ENCODE results near the gene EFL1.

The EFL1 gene

GRCh38 chr15:82150645-82151044 lies 111.9 kb downstream of the EFL1 start:
- no peaks in the 10 kb centered on the region for H3K4me1 ChIP-seq (ENCODE audit: control insufficient read depth in 1 of 2, insufficient read depth in 1 of 2, low read depth in 1 of 2, low read length in 1 of 2)
- H3K27me3 ChIP-seq: no peaks in the 10 kb centered on the region
- H3K9me3 ChIP-seq: no peaks in the 10 kb centered on the region
- H3K4me3 ChIP-seq (ENCODE audit: low read depth in 1 of 2, low read length in 1 of 2): no peak overlapping the region
- peaks cover 4% of the 10 kb centered on the region for H3K36me3 ChIP-seq
- no peak overlapping the region for H3K27ac ChIP-seq
- no peak for TF ChIP-seq CTCF (IDR thresholded peaks at IDR 0.05)

DNA sequence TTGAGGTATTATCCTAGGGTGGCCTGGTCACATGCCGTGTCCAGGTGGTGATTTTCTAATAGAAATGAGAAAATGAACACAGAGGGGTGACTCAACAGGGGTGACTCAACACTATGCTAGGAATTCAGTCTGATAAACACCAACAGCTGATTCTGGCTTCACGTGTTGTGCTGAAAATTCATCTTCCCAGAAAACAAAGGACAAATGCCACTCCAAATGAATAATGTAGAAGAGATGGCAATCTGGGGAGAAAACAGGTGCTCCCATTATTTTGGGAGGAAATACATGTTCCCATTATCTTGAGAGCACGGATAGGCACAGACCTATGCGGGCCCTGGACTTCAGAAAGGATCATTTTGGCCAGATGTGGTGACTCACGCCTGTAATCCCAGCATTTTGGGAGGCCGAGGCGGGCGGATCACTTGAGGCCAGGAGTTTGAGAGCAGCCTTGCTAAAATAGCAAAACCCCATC lies 115.5 kb downstream of the EFL1 start:
- Histone ChIP-seq H3K9me3 (no peaks in the 10 kb centered on the region), H3K4me3 (ENCODE audit: low read depth in 1 of 2, low read length in 1 of 2) (no peak overlapping the region), H3K27ac (no peak overlapping the region), H3K27me3 (no peaks in the 10 kb centered on the region), H3K4me1 (ENCODE audit: control insufficient read depth in 1 of 2, insufficient read depth in 1 of 2, low read depth in 1 of 2, low read length in 1 of 2) (no peaks in the 10 kb centered on the region), H3K36me3 (peaks cover 4% of the 10 kb centered on the region)
- TF ChIP-seq CTCF (IDR thresholded peaks at IDR 0.05): no peak

DNA sequence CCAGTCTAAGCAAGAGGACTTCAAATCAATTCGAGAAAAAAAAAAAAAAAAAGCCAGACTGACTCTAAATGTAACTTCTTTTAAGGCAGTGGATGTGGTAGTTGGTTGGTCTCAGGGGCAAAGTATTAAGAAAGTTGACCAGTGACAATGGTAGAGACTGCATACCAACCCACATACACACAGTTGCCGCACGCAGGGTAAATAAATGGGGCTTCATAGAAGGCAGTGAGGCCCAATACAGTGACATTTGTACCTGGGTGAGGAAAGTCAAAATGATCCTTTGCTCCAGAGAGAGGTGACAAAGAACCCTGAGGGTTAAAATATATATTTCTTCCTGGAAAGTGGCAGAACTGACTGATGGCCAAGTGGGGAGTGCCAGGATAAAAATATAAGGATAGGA lies 116.0 kb downstream of the EFL1 start:
- no peak overlapping the region for H3K27ac ChIP-seq
- H3K36me3 ChIP-seq: peaks cover 4% of the 10 kb centered on the region
- no peak overlapping the region for H3K4me3 ChIP-seq (ENCODE audit: low read depth in 1 of 2, low read length in 1 of 2)
- no peaks in the 10 kb centered on the region for H3K9me3 ChIP-seq
- no peak for TF ChIP-seq CTCF (IDR thresholded peaks at IDR 0.05)
- H3K27me3 ChIP-seq: no peaks in the 10 kb centered on the region
- no peaks in the 10 kb centered on the region for H3K4me1 ChIP-seq (ENCODE audit: control insufficient read depth in 1 of 2, insufficient read depth in 1 of 2, low read depth in 1 of 2, low read length in 1 of 2)

DNA sequence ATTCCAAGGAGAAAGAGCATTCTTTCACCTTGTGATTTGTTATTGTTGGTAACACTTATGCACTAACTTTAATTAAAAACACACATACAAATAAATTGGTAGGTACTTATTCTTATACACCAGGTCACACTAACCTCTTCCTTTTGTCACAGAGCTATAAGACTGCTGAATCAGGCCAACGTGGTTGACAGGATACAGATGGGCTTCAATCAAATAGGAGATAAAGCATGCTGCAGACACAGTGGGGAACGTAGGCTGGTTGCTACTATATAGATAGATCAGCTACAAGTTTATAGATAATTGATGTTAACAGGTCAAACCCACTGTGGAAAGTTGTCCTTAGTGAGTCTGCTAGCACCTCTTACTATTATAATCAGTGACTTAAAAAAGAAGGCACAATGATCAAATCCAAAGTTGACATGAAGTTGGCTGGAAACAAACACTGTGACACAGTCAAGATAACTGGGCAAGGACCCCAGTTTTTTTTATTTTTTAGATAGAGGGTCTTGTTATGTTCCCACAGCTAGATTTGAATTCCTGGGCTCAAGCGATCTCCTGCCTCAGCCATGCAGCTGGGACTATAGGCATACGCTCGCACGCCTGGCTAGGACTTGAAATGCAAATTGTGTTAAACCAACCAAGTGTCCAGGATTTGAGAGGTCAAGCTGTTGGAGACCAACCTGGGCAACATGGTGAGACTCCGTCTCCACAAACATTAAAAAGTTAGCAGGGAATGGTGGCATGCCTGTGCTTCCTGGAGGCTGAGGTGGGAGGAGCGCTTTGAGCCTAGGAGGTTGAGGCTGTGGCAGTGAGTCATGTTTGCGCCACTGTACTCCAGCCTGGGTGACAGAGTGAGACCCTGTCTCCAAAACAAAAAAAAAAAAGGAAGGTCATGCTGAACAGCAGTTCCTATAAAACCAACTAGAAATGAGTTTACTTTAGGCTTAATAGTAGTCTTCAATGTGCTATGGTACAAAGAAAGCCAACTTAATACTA lies 118.8 kb downstream of the EFL1 start:
- no peaks in the 10 kb centered on the region for H3K9me3 ChIP-seq
- TF ChIP-seq CTCF (IDR thresholded peaks at IDR 0.05): no peak
- H3K27ac ChIP-seq: no peak overlapping the region
- H3K4me1 ChIP-seq (ENCODE audit: control insufficient read depth in 1 of 2, insufficient read depth in 1 of 2, low read depth in 1 of 2, low read length in 1 of 2): no peaks in the 10 kb centered on the region
- no peak overlapping the region for H3K4me3 ChIP-seq (ENCODE audit: low read depth in 1 of 2, low read length in 1 of 2)
- no peaks in the 10 kb centered on the region for H3K36me3 ChIP-seq
- H3K27me3 ChIP-seq: no peaks in the 10 kb centered on the region

DNA sequence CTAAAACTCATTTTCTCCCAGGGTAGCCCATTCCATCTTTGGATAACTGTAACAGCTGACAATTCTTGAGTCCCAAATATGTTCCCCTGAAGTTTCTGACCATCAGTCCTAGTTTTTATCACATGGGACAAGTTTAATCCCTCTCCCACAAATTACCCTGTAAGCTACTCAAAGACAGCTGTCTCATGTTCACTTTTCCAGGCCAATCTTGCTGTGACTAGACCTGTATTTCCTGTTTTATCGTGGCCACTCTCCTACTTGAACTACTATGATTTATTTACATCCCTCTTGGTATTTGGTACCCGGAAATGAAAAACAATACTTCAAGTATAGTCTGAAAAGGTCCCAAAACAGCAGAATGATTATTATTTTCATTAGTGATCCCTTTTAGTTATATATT lies 121.6 kb downstream of the EFL1 start:
- Histone ChIP-seq H3K27me3 (no peaks in the 10 kb centered on the region), H3K9me3 (no peaks in the 10 kb centered on the region), H3K4me1 (ENCODE audit: control insufficient read depth in 1 of 2, insufficient read depth in 1 of 2, low read depth in 1 of 2, low read length in 1 of 2) (no peaks in the 10 kb centered on the region), H3K4me3 (ENCODE audit: low read depth in 1 of 2, low read length in 1 of 2) (no peak overlapping the region), H3K27ac (no peak overlapping the region), H3K36me3 (peaks cover 8% of the 10 kb centered on the region)
- no peak for TF ChIP-seq CTCF (IDR thresholded peaks at IDR 0.05)

All from neutrophil (primary cell).